Limb (tissue), 2 donors: ENCODE data around the gene RASD1.

Experiments
- DNase-seq, 2 donors: peaks; one replicate each; pipeline ENCODE4 v3.0.0-alpha.2; 2016; ENCODE audit errors: extremely low spot score in 2 of 2

RASD1 gene

GRCh38 chr17:17510456-17511292 lies 14.5 kb upstream of the RASD1 start:
- DNase-seq, result peak in 1 of 2 donors; percentile 26

GRCh38 chr17:17509601-17510425 lies 13.6 kb upstream of the RASD1 start:
- peak in 1 of 2 donors; percentile 16 for DNase-seq

GRCh38 chr17:17508646-17509591 lies 12.7 kb upstream of the RASD1 start:
- DNase-seq, result peak in 1 of 2 donors; percentile 28

- no peak for DNase-seq
These were observed 11.9 kb upstream of the RASD1 start for GRCh38 chr17:17508019-17508535.

GRCh38 chr17:17507465-17508011 lies 11.3 kb upstream of the RASD1 start:
- DNase-seq, result peak in 1 of 2 donors; percentile 33

GRCh38 chr17:17506893-17507464 lies 10.8 kb upstream of the RASD1 start:
- DNase-seq, result peak in 1 of 2 donors; percentile 67

GRCh38 chr17:17506181-17506741 lies 10.1 kb upstream of the RASD1 start:
- DNase-seq, result no peak

GRCh38 chr17:17505610-17506171 lies 9.5 kb upstream of the RASD1 start:
- DNase-seq, result no peak

- DNase-seq, result no peak
These were observed 9.0 kb upstream of the RASD1 start for GRCh38 chr17:17505151-17505550.

GRCh38 chr17:17504341-17505140 lies 8.3 kb upstream of the RASD1 start:
- no peak for DNase-seq

- DNase-seq, result peak in 1 of 2 donors; percentile 26
These were observed 7.5 kb upstream of the RASD1 start for GRCh38 chr17:17503566-17504130.

GRCh38 chr17:17502741-17503565 lies 6.8 kb upstream of the RASD1 start:
- no peak for DNase-seq

- no peak for DNase-seq
These were observed 4.9 kb upstream of the RASD1 start for GRCh38 chr17:17500999-17501605.

- peak in 1 of 2 donors; percentile 21 for DNase-seq
These were observed 3.4 kb upstream of the RASD1 start for GRCh38 chr17:17499402-17500145.

- DNase-seq, result no peak
These were observed 2.6 kb upstream of the RASD1 start for GRCh38 chr17:17498606-17499301.
